Suppressor macrophage treated with lipopolysaccharide for 4 hours (primary cell): ENCODE measurements around the gene COL2A1.

Experiments used
- DNase-seq: peaks from one replicate; pipeline ENCODE4 v3.0.0-alpha.2; 2020

COL2A1 gene

GRCh38 chr12:47942614-47943225 is 61.6 kb downstream of the COL2A1 start:
- DNase-seq, result no peak

GRCh38 chr12:47941871-47942613 is 62.2 kb downstream of the COL2A1 start:
- DNase-seq, result no peak

- DNase-seq, result no peak
Observed at GRCh38 chr12:47941475-47941780, 62.8 kb downstream of the COL2A1 start.

- no peak for DNase-seq
Observed at GRCh38 chr12:47940773-47941474, 63.4 kb downstream of the COL2A1 start.

- no peak for DNase-seq
Observed at GRCh38 chr12:47939009-47939601, 65.2 kb downstream of the COL2A1 start.

GRCh38 chr12:47938594-47938993 is 65.7 kb downstream of the COL2A1 start:
- no peak for DNase-seq

GRCh38 chr12:47938093-47938492 is 66.2 kb downstream of the COL2A1 start:
- DNase-seq, result no peak

- DNase-seq, result no peak
Observed at GRCh38 chr12:47935184-47935583, 69.1 kb downstream of the COL2A1 start.

- no peak for DNase-seq
Observed at GRCh38 chr12:47931187-47931586, 73.1 kb downstream of the COL2A1 start.

GRCh38 chr12:47930634-47931033 is 73.6 kb downstream of the COL2A1 start:
- DNase-seq, result no peak

- DNase-seq, result no peak
Observed at GRCh38 chr12:47927346-47927745, 76.9 kb downstream of the COL2A1 start.
